GM19238 (cell line): ENCODE measurements around the gene ARMH1.
A peak's percentile ranks its signal among the peaks of the same experiment; 100 is the strongest.

ENCODE experiments used
- DNase-seq: peaks from one replicate; pipeline ENCODE4 v3.0.0; 2011; ENCODE audit warnings: low spot score; ENCODE audit not compliant: insufficient read length

ARMH1 gene

GRCh38 chr1:44644806-44645205, 29.7 kb upstream of the ARMH1 start:
- DNase-seq, result no peak

GRCh38 chr1:44645476-44646244, 28.9 kb upstream of the ARMH1 start:
- DNase-seq, result no peak

- DNase-seq, result no peak
Observed at GRCh38 chr1:44646261-44647110, 28.0 kb upstream of the ARMH1 start.

- no peak for DNase-seq
Observed at GRCh38 chr1:44647896-44648295, 26.6 kb upstream of the ARMH1 start.

- no peak for DNase-seq
Observed at GRCh38 chr1:44648529-44649250, 25.8 kb upstream of the ARMH1 start.

- DNase-seq, result no peak
Observed at GRCh38 chr1:44649788-44650158, 24.7 kb upstream of the ARMH1 start.

GRCh38 chr1:44650159-44650831, 24.2 kb upstream of the ARMH1 start:
- no peak for DNase-seq

- no peak for DNase-seq
Observed at GRCh38 chr1:44651069-44651468, 23.4 kb upstream of the ARMH1 start.

GRCh38 chr1:44652445-44653106, 21.9 kb upstream of the ARMH1 start:
- DNase-seq, result peak; percentile 79

GRCh38 chr1:44653107-44653964, 21.2 kb upstream of the ARMH1 start:
- no peak for DNase-seq

GRCh38 chr1:44654621-44655187, 19.8 kb upstream of the ARMH1 start:
- no peak for DNase-seq

GRCh38 chr1:44655609-44656008, 18.9 kb upstream of the ARMH1 start:
- no peak for DNase-seq

GRCh38 chr1:44659566-44659965, 14.9 kb upstream of the ARMH1 start:
- DNase-seq, result no peak

- no peak for DNase-seq
Observed at GRCh38 chr1:44660176-44660575, 14.3 kb upstream of the ARMH1 start.

- DNase-seq, result no peak
Observed at GRCh38 chr1:44661781-44662682, 12.5 kb upstream of the ARMH1 start.

GRCh38 chr1:44662683-44663030, 11.9 kb upstream of the ARMH1 start:
- DNase-seq, result no peak

- no peak for DNase-seq
Observed at GRCh38 chr1:44663417-44663816, 11.1 kb upstream of the ARMH1 start.

- DNase-seq, result no peak
Observed at GRCh38 chr1:44664730-44665370, 9.7 kb upstream of the ARMH1 start.
